ENCODE data around the gene SENP3.

Gene SENP3

DNA sequence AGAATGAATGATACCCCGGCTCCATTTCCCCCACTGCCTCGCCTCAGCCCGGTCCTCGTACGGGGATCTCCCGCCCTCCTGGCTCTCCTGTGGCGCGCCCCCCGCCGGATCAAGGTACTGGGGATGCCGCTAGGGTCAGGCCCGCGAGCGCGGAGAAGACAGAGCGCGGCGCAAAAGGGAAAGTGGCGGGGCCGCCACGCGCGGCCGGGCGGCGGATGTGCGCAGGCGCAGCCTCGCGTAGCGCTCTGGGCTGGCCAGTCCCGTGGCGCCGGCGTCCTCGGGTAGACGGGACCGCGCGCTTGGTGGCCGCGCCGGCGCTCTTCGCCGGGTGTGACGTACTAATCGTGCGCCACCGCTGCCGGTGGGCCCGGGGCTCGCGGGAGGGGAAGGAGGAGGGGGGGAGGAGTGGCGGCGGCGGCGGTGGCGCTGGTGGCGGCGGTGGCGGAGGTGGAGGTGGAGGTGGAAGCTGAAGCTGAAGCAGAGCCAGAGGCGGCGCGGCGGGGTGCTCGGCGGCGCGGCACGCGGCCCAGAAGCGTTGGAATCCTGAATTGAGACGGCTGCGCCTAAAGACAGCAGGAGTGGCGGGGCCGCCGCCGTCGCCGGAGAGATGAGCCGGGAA lies at the start of gene SENP3:
Gene SENP3 (plus strand): TSS at position 331 of the 619 bp plus-strand sequence. CDS start 1,158 bp downstream, outside the sequence.
- DNase-seq = peak; percentile 93 to 94

DNA sequence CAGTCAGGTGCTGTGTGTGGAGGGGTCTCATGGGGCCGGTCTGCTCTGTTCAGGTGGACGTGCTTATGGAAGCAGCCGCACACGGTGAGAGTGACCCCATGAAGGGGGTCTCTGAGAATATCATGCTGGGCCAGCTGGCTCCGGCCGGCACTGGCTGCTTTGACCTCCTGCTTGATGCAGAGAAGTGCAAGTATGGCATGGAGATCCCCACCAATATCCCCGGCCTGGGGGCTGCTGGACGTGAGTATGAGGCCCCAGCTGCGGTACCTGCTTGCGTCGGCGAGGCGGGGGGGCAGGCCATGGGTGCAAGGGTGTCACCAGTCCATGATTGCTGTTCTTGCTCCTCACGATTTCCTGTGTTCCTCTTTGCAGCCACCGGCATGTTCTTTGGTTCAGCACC lies 49.6 kb upstream of the SENP3 start:
- no peak for DNase-seq

DNA sequence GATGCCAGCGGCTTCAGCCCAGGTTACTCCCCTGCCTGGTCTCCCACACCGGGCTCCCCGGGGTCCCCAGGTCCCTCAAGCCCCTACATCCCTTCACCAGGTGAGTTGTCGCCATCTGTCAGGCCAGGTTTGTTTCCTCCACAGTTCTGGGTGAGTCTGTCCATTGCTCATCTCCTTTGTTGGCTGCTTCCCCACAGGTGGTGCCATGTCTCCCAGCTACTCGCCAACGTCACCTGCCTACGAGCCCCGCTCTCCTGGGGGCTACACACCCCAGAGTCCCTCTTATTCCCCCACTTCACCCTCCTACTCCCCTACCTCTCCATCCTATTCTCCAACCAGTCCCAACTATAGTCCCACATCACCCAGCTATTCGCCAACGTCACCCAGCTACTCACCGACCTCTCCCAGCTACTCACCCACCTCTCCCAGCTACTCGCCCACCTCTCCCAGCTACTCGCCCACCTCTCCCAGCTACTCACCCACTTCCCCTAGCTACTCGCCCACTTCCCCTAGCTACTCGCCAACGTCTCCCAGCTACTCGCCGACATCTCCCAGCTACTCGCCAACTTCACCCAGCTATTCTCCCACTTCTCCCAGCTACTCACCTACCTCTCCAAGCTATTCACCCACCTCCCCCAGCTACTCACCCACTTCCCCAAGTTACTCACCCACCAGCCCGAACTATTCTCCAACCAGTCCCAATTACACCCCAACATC lies 48.7 kb upstream of the SENP3 start:
- DNase-seq = no peak

DNA sequence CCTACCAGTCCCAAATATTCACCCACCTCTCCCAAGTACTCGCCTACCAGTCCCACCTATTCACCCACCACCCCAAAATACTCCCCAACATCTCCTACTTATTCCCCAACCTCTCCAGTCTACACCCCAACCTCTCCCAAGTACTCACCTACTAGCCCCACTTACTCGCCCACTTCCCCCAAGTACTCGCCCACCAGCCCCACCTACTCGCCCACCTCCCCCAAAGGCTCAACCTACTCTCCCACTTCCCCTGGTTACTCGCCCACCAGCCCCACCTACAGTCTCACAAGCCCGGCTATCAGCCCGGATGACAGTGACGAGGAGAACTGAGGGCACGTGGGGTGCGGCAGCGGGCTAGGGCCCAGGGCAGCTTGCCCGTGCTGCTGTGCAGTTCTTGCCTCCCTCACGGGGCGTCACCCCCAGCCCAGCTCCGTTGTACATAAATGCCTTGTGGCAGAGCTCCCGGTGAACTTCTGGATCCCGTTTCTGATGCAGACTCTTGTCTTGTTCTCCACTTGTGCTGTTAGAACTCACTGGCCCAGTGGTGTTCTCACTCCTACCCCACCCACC lies 47.8 kb upstream of the SENP3 start:
- DNase-seq = no peak

DNA sequence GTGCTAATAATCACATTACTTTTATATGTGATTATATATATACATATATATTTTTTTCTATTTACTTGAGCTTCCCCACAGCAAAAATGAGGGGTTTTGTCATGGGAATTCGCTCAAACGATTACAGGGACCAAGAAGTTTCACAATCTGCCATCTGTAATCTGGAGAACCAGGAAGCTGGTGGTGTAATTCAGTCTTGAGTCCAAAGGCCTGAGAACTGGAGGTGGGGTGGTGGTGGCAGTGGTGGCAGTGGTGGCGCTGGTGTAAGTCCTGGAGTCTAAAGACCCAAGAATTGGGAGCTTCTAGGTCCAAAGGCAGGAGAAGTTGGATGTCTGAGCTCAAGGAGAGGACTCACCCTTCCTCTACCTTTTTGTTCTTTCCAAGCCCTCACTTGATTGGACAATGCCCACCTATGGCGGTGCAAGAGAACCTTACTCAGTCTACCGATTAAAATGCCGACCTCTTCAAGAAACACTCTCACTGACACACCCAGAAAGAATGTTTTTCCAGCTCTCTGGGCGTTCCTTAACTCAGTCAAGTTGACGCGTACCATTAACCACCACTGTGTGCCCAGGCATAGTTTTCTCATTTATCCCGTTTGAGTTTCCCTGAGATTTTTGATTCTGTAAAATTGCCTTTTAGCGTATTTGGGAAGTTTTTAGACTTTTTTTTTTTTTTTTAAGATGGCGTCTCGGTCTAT lies 45.7 kb upstream of the SENP3 start:
- DNase-seq = no peak

DNA sequence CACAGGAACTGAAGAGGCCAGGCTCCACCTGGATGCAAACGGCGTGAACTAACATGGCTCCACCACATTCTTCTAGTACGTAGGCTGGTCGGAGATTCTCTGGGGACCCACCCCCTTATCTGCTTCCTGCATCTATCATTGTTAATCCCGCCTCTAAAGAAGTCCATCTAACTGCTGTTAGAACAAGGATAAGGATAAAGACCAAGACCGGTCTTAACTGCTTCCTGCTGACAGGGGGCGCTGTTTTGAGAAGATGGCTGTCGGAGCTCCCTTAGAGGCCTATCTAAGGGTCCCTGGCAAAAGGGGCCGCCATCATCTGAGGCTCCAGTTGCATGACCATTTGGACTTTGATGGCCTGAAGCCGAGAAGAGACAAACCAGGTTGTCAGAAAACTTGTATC lies 38.7 kb upstream of the SENP3 start:
- DNase-seq = peak; percentile 44 to 67

DNA sequence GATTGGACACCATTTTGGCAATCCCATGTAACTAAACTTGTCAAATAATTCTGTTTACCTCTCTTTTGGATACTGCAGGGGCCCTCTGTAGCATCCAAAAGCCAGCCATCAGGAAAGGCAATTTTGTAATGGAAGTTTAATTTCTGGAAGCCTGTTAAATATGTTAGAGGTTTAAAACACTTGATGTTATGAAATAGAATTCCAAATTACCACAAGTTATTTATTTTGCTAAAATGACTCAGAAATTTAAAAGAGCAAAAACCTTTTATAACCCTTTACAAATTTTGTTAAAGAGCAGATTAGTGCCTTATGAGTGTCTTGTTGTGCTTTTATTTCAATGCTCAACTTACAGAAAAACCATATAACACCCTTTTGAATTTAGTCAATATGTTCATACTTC lies 32.9 kb upstream of the SENP3 start:
- no peak for DNase-seq

DNA sequence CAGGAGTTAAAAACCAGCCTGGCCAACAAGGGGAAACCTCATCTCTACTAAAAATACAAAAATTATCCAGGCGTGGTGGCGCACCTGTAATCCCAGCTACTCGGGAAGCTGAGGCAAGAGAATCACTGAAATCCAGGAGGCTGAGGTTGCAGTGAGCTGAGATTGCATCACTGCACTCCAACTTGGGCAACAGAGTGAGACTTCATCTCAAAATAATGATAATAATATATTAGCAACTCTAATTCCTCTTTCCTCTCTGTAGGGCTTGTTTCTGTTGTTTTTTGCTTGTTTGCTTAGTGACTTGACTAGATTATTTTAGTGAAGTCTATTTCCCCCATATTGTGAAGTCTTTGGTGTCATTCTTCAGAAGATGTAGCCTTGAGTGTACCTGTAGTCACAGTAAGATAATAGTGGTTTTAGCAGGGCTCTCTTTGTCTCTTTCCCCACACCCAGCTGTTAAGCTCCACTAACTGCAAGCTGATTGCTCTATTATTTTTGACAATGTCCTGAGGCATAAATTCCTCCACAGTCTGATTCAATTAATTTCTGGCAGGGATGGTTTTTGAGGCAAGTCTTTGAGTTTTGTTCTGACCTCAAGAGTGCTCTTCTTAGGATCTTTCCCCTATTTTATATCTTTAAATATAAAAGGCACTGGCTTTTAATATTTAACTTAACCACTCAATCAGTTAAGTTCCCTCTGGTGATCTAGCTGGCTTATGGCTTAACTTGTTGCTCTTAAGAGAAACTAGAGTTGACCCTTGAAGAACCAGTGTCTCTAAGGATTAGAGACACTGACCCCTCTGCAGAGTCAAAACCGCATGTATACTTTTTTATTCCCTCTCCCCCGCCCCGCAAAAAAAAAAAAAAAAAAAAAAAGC lies 31.5 kb upstream of the SENP3 start:
- DNase-seq = no peak

DNA sequence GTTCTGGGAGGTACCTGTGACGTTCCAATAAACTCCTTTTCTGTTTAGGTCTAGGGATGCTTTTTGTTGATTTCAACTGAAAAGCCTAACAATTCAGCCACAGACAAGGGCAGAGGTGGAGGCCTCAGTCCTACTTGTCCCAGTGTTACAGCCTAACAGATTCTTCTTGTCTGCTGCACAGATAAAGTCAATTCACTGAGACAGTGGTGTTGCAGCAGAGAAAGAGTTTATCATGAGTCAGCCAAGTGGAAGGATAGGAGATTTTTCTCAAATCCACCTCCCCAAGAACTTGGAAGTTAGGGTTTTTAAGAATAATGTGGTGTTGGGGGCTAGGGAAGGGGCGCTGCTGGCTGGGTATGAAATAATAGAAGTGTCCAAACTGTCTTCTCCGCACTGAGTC lies 23.7 kb upstream of the SENP3 start:
- no peak for DNase-seq

DNA sequence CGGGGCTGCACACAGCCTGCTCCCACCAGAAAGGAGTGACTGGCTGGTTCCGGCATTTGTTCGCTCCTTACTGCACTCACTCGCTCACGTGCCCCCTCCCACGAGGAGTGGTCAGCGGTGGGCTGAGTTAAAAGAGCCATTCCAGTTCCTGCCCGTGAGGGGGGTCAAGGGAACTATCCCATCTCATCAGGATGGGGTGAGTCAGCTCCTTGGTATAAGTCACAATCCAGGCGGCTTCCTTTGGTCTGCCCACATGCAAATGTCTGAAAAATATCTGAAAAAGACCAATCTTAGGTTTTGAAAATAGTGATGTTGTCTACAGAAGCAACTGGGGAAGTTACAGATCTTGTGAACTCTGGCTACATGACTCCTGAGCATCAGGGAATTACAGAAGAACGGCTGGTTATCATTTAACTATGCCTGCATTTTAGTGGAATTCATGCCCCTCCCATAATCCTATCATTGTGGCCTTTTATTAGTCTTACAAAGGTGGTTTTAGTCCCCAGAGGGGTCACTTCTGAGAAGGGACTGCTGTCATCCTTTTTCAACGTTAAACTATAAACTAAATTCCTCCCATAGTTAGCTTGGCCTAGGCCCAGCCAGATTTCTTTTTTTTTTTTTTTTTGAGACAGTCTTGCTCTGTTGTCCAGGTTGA lies 22.7 kb upstream of the SENP3 start:
- no peak for DNase-seq

DNA sequence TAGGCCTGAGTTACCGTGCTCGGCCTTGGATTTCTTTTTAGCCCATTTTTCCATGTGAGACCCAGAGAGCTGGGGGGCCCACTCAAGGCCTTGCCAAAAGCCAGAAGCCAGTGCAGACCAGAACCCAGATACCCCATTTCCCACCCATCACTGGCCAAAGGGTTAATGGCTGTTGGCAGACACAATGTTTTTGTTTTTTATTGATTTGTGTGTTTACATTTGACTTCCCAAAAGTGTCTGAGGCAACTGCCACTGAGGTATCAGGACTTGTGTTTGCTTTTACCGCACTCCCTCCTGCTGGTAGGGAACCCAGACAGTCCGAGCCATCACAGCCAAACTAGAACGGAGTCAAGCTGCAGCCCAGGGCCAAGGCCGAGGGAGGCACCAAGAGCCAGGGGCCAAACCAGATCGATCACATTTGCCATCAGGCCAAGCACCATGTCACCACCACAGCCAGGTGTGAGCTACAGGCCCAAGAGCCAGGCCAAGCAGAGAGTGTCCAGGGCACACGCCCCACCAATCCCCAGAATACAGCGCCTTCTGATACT lies 20.6 kb upstream of the SENP3 start:
- no peak for DNase-seq

DNA sequence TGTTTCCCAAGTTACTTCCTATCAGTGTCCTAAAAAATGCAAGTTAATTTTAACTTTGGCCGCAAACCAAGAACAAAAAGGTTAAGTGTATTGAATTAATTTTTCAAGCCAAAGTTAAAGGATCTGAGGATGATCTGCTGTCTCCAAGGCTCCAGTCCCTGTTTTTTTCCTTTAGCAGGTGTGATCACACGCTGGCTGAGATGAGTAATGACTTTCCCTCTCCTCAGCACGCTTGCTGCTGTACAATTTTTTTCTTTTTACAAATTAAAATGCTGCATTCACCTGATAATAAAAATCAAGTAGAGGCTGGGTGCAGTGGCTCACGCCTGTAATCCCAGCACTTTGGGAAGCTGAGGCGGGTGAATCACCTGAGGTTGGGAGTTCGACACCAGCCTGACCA lies 16.8 kb upstream of the SENP3 start:
- no peak for DNase-seq

DNA sequence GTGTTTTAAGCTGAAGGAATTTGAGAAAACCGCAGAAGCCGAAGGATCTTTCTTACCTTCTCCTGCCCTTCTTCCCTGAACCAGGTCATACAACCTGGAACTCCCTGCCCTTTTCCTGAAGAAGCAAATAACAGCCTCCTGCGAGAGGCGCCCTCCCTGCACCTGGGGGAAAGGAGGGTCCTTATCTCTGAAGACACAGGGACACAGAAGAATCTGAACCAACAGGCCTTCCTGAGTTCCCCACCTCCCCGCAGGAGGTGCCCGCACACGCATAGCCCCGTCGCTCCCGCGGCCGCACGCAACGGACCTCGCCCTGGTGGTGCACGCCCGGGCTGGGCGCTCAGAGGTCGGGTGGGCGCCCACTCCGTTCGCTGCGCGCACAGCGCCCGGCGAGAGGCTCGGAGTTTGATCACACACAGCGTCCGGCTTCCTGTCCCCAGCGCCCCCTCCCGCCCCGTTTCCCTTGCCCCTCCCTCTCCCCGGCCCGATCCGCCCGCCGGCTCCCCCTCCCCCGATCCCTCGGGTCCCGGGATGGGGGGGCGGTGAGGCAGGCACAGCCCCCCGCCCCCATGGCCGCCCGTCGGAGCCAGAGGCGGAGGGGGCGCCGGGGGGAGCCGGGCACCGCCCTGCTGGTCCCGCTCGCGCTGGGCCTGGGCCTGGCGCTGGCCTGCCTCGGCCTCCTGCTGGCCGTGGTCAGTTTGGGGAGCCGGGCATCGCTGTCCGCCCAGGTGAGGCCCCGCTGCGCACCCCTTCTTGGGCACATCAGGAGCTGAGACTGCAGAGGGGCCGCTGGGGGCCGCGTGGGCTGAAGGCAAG lies 12.9 kb upstream of the SENP3 start, which contains the start of gene TNFSF12:
Gene TNFSF12 (plus strand): TSS at position 474 of the 816 bp plus-strand sequence. CDS start 96 bp downstream, at position 570.
- DNase-seq = peak; percentile 49 to 59

DNA sequence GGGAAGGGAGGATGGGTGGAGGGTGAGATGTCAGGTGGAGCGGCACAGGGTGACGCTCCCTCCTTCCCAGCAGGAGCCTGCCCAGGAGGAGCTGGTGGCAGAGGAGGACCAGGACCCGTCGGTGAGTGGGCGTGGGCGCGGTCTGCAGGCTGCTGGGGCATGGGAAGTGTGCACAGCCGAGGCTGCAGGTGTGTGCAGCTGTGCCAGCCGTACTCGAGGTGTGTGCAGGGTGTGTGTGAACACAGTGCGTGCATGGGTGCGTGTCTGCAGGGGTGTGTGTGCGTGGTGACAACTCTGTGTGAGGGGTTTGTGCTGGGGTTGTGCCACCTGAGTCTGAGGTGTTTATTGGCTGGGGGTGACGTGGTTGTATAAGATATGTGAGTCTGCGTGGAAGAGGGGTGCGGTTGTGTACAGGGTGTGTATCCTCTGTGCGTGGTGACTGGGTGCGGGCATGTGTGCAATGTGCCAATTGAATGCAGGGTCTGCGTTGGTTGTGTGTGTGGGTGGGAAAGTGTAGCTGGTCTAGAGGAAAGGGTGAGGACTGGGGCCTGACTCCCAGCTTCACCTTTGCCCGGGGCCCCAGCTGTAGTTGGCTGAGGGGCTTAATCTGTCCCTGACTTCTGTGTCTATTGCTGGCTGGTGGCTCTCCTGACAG lies 12.2 kb upstream of the SENP3 start:
- peak; percentile 28 to 41 for DNase-seq

DNA sequence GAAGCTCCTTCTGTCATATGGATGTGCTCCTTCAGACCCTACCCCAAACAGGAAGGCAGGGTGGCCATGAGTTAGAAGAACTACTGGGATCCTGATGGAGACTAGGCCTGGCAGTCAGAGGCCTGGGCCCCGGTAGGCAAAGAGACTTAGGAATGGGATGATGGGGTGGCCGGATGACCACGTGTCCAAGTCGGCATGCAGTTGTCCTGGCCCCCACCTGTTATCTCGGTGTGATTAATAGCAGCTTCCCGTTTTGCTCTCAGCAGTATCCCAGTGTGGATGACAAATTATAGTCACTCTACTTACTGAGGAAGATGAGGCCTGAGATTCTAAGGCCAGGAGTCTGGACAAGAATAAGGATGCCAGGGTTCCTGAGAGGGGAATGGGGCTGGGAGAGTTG lies 11.4 kb upstream of the SENP3 start:
- no peak for DNase-seq

DNA sequence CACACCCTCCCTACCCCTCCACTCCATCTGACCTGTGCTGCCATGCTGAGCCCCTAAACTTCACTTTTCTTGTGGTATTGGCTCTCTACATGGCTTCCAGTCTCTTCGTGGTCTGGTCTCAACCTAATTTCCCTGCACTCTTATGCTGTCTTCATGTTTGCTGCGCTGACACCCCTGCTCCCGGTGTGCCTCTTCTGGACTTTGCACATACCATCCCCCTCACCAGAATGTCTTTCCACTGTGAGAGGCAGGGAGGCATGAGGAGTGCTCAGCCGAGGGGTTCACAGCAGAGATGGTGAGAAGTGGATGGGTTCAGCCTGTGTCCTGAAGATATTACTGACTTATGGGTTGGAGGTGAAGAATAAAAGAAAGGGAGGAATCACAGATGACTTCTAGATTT lies 10.3 kb upstream of the SENP3 start:
- DNase-seq = no peak

DNA sequence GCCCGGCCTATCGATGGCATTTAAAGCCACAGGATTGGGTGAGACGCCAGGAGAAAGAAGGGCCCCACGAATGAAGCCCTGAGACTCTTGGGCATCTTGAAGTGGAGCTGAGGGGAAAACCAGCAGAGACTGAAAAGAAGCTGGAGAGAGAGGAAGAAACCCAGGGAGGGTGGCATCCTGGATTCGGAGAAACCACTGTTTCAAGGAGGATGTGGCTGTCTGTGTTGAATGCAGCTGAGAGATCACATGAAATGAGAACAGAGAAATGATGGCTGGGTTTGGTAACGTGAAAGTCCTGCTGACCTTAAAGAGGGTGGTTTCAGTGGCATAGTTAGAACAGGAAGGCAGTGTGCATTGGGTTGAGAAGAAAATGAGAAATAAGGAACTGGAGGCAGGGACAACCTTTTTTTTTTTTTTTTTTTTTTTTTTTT lies 9.1 kb upstream of the SENP3 start:
- peak; percentile 42 to 54 for DNase-seq

DNA sequence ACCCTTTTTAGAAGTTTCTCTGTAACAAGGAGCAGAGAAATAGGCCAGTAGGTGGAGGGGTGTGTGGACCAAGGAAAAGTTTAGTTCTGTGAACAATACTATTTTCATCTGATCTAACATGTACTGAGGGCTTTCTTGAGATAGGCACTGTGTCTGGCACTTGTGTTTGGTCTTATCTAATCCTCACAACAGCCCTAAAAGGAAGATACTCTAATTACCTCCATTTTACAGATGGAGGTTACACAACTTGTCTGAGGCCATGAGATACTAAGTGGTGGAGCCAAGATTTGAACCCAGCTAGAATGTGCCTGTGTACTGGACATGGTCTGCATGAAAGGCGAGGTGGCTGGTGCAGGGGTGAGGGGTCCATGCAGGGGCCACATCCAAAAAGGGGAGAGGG lies 8.4 kb upstream of the SENP3 start:
- no peak for DNase-seq

DNA sequence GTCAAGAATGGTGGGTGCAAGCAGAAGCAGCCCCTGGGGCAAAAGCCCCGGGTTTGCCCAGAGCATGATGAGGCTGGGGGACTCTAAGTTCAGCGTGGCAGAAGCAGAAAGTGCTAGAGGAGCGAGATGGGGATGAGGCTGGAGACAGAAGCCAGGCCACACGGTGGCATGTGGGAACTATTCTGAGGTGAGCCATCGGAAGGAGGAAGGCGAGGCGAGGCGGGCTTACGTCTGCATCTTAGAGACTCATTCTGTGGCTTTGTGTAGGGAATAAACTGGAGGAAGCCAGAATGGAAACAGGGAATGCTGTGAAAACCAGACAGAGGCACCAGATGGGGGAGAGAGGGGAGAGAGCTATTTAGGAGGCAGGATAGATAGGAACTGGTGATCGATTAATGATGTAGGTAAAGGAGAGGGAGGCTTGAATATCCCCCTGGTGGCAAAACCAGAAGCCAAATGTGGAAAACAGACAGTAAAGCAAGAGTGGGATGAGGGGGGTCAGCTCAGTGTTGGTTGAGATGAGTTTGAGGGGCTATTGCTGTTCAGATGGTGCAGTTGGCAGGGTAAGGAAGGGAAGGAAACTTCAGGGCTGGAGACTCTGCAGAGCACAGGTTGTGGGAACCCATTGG lies 6.3 kb upstream of the SENP3 start:
- no peak for DNase-seq

DNA sequence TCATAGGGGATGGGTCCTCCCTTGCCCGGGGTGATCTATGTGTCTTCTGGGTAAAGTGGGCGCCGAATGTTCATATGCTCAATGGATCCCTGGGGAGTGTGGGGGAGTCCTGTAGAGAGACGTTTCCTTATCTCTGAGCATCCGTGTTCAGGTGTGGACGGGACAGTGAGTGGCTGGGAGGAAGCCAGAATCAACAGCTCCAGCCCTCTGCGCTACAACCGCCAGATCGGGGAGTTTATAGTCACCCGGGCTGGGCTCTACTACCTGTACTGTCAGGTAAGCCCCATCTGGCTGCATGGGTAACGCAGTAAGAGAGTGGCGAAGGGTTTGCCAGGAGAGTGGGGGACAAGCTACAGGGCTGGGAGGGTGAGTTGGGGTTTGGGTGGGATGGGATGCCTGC lies 5.1 kb upstream of the SENP3 start:
- DNase-seq = no peak

Data from CD4-positive, alpha-beta T cell treated with Interleukin-1 beta for 1 hour (primary cell).